Measurements from ENCODE around the gene SH3PXD2B. TPM values are rescaled to one million over a fixed set of nuclear protein-coding genes. Genes with fewer than 3 reads are reported as not detected.

Gene SH3PXD2B
- total and polyA plus RNA-seq, 10 of the 15 experiments (the other 5 are each of a cell fraction or from before 2014, with no cell fraction given), result 0.05 to 1.6 (median 0.57) TPM

DNA sequence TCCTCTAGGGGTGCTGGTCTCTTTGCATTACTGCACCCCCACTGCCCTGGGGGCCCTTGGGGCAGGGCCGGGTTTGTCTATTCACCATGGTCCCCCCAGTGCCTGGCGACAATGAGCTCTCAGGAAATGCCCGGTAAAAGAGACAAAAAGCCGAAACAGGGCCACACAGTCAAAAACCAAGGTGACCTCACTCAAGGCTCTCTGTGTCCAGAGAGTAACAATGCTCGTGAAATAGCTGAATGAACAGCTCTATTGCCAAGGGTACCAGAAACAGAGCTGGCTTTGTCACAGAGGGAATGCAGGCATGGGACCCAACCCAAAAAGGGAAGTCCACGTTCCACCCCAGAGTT is 16.0 kb downstream of the SH3PXD2B start (continued):
- TF ChIP-seq, protein P1, sequence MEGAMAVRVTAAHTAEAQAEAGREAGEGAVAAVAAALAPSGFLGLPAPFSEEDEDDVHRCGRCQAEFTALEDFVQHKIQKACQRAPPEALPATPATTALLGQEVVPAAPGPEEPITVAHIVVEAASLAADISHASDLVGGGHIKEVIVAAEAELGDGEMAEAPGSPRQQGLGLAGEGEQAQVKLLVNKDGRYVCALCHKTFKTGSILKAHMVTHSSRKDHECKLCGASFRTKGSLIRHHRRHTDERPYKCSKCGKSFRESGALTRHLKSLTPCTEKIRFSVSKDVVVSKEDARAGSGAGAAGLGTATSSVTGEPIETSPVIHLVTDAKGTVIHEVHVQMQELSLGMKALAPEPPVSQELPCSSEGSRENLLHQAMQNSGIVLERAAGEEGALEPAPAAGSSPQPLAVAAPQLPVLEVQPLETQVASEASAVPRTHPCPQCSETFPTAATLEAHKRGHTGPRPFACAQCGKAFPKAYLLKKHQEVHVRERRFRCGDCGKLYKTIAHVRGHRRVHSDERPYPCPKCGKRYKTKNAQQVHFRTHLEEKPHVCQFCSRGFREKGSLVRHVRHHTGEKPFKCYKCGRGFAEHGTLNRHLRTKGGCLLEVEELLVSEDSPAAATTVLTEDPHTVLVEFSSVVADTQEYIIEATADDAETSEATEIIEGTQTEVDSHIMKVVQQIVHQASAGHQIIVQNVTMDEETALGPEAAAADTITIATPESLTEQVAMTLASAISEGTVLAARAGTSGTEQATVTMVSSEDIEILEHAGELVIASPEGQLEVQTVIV (IDR thresholded peaks at IDR 0.05; ENCODE audit: borderline replicate concordance, partially characterized antibody), result no peak

DNA sequence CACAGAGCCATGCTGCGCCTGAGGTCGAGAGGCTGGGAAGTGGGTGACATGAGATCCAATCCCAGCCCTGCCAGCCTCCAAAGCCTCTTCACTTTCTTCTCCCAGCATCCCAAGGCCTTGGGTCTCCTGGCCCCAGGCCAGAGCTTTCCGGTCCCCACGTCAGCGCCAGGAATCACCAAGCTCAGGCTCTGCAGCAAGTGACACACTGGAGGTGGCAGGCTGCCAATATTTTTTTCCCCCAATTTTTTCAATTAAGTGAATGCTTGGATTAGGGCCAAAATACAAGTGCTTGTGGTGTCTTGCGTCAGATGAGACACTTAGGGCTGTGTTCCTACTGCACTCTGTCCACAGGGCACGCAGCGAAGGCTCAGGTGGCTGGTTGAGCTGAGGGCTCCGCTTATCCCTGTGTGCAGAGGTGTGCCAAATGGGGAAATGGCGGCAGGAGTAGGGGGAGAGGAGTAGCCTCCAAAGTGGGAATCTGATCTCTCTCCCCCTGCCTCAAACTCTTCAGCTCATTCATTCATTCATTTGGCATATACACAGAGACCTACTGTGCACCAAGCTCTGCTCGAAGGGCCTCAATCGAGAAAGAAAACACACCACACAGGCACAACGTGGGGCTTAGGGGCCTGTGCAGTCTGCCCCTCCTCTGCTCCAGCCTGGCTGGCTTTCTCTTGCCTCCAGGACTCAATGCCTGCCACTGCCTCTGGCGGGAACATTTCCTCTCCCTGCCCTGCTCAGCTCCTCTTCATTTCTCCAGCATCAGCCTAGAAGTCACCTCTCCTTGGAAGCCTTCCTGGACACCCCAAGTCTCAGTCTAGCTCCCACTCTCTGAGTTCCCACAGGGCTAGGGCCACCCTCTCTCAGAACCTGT is 16.6 kb downstream of the SH3PXD2B start:
- CTCF ChIA-PET, result interaction anchor here (1.4 kb wide), 2 partner anchors 14 kb away, joined by 4 read pairs; no protein-coding TSS in a partner anchor
- SMC1A ChIA-PET (ENCODE audit: uncharacterized antibody, unreplicated experiment), result interaction anchor here (0.6 kb wide), 1 partner anchor 231 kb away, joined by 3 read pairs; no protein-coding TSS in a partner anchor
- POLR2A ChIA-PET, result interaction anchor here (0.7 kb wide), 1 partner anchor 1808 kb away, joined by 3 read pairs; no protein-coding TSS in a partner anchor
- H3K79me2 ChIP-seq (ENCODE audit: control insufficient read depth, insufficient read depth, low read length), result no peaks in the 10 kb centered on the region
- DNase-seq (ENCODE audit: low read depth, low spot score), result no peak
- no peak for FAIRE-seq
- H3K9ac ChIP-seq (ENCODE audit: control insufficient read depth, insufficient read depth, low read length), result no peak overlapping the region
- no peaks in the 10 kb centered on the region for H3K4me1 ChIP-seq (ENCODE audit: control insufficient read depth, insufficient read depth, low read length)
- no peaks in the 10 kb centered on the region for H3K36me3 ChIP-seq (ENCODE audit: control insufficient read depth in 2 of 2, insufficient read depth in 2 of 2, low read length in 1 of 2)
- in situ Hi-C loops (cut with MboI), result no loop called here
- WGBS (ENCODE audit: insufficient coverage, insufficient replicate concordance, low lambda C conversion rate, missing lambda C conversion rate), result 40% methylated on average over 14 of the region's 14 CpGs
- H3K27ac ChIP-seq (ENCODE audit: control insufficient read depth, insufficient read depth), result no peak overlapping the region
- no peaks in the 10 kb centered on the region for H3K9me3 ChIP-seq (replicated peaks; ENCODE audit: control insufficient read depth, insufficient read depth, low read length)
- intact Hi-C loops (cut with micrococcal nuclease; ENCODE audit: unreplicated experiment), result no loop called here
- BruUV-seq (replicated peaks), result no TSS peak
- ATAC-seq, result no peak
- H3K27me3 ChIP-seq (replicated peaks in 1 of 2; ENCODE audit: control insufficient read depth in 2 of 2, insufficient read depth in 2 of 2, low read length in 1 of 2), result peaks cover 2 to 4% of the 10 kb centered on the region in 2 experiments; a peak in 3 of 4 replicates
- no peak overlapping the region for H2AFZ ChIP-seq (ENCODE audit: control insufficient read depth, low read depth, low read length)
- H4K20me1 ChIP-seq (ENCODE audit: control insufficient read depth, insufficient read depth), result no peaks in the 10 kb centered on the region
- no peak overlapping the region for H3K4me3 ChIP-seq
- no peak overlapping the region for H3K4me2 ChIP-seq (ENCODE audit: control insufficient read depth, insufficient read depth)
- RAD21 ChIA-PET (ENCODE audit: unreplicated experiment), result no interaction called here
- TF ChIP-seq SP1 (IDR thresholded peaks at IDR 0.05; ENCODE audit: low read depth, low read length) (no peak), CHD4 (IDR thresholded peaks at IDR 0.05) (no peak), CEBPB (IDR thresholded peaks at IDR 0.05; ENCODE audit: borderline replicate concordance in 1 of 2, low read depth in 2 of 2, low read length in 2 of 2) (no peak), EP300 (IDR thresholded peaks at IDR 0.05; ENCODE audit: borderline replicate concordance in 1 of 2, control insufficient read depth in 1 of 2, low read depth in 2 of 2, low read length in 2 of 2) (no peak), TCF12 (IDR thresholded peaks at IDR 0.05; ENCODE audit: low read depth, low read length) (no peak), TBL1XR1 (IDR thresholded peaks at IDR 0.05; ENCODE audit: low read depth, low read length) (no peak), STAT3 (IDR thresholded peaks at IDR 0.05; ENCODE audit: low read depth, low read length) (no peak)
- TF ChIP-seq, protein P2, sequence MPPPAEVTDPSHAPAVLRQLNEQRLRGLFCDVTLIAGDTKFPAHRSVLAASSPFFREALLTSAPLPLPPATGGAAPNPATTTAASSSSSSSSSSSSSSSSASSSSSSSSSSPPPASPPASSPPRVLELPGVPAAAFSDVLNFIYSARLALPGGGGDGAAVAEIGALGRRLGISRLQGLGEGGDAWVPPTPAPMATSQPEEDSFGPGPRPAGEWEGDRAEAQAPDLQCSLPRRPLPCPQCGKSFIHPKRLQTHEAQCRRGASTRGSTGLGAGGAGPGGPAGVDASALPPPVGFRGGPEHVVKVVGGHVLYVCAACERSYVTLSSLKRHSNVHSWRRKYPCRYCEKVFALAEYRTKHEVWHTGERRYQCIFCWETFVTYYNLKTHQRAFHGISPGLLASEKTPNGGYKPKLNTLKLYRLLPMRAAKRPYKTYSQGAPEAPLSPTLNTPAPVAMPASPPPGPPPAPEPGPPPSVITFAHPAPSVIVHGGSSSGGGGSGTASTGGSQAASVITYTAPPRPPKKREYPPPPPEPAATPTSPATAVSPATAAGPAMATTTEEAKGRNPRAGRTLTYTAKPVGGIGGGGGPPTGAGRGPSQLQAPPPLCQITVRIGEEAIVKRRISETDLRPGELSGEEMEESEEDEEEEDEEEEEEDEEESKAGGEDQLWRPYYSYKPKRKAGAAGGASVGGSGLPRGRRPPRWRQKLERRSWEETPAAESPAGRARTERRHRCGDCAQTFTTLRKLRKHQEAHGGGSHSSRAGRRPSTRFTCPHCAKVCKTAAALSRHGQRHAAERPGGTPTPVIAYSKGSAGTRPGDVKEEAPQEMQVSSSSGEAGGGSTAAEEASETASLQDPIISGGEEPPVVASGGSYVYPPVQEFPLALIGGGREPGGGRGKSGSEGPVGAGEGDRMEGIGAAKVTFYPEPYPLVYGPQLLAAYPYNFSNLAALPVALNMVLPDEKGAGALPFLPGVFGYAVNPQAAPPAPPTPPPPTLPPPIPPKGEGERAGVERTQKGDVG (CRISPR knock-in tag; IDR thresholded peaks at IDR 0.05), result no peak
- TF ChIP-seq, protein P3, sequence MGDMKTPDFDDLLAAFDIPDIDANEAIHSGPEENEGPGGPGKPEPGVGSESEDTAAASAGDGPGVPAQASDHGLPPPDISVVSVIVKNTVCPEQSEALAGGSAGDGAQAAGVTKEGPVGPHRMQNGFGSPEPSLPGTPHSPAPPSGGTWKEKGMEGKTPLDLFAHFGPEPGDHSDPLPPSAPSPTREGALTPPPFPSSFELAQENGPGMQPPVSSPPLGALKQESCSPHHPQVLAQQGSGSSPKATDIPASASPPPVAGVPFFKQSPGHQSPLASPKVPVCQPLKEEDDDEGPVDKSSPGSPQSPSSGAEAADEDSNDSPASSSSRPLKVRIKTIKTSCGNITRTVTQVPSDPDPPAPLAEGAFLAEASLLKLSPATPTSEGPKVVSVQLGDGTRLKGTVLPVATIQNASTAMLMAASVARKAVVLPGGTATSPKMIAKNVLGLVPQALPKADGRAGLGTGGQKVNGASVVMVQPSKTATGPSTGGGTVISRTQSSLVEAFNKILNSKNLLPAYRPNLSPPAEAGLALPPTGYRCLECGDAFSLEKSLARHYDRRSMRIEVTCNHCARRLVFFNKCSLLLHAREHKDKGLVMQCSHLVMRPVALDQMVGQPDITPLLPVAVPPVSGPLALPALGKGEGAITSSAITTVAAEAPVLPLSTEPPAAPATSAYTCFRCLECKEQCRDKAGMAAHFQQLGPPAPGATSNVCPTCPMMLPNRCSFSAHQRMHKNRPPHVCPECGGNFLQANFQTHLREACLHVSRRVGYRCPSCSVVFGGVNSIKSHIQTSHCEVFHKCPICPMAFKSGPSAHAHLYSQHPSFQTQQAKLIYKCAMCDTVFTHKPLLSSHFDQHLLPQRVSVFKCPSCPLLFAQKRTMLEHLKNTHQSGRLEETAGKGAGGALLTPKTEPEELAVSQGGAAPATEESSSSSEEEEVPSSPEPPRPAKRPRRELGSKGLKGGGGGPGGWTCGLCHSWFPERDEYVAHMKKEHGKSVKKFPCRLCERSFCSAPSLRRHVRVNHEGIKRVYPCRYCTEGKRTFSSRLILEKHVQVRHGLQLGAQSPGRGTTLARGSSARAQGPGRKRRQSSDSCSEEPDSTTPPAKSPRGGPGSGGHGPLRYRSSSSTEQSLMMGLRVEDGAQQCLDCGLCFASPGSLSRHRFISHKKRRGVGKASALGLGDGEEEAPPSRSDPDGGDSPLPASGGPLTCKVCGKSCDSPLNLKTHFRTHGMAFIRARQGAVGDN (IDR thresholded peaks at IDR 0.05), result no peak

Data from GM12878 (cell line).